ENCODE data around the gene DSC3. TPM values are rescaled to one million over a fixed set of nuclear protein-coding genes. Genes with fewer than 3 reads are reported as not detected.

The DSC3 gene
- total RNA-seq, 1 experiment from 2014 or later: 0.61 TPM

DNA sequence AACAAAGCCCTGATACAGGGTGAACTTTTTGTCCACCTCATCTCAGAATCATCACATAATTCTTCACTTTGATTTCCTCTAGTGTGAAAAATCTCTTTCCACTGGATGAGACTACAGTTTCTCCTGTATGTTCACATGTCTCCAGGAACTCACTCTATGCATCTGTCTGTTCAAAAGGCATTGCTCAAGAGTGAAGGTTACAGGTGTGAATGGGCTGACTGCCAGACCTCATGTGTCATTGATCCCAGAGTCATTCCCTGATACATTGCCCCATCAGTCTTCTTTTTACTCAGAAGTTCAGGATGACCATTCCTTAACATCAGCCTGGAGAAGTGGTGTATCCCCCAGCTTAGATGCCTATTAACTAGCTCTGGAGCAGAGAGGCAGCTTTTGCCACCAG is 4.4 kb upstream of the DSC3 start:
- TF ChIP-seq CTCF (conservative IDR thresholded peaks at IDR 0.05): no peak
- Histone ChIP-seq H3K9ac (ENCODE audit: extremely low read depth, insufficient read length, low read length) (no peak overlapping the region), H2BK5ac (ENCODE audit: insufficient read length, low read length) (no peak overlapping the region), H3K23me2 (ENCODE audit: insufficient read length, low read depth, low read length, poor library complexity, severe bottlenecking) (peaks cover 11% of the 10 kb centered on the region), H3K4ac (ENCODE audit: low read depth, low read length) (no peak overlapping the region), H4K5ac (ENCODE audit: insufficient read length, low read depth, low read length) (no peak overlapping the region), H3K27ac (ENCODE audit: insufficient read length, low read depth, low read length) (no peak overlapping the region), H3K18ac (ENCODE audit: insufficient read length, low read depth, low read length) (no peak overlapping the region), H4K8ac (replicated peaks; ENCODE audit: insufficient read length, low read depth, low read length) (no peak overlapping the region), H4K91ac (ENCODE audit: insufficient read length, low read depth, low read length) (no peak overlapping the region), H3K79me2 (ENCODE audit: insufficient read depth, low read length) (no peaks in the 10 kb centered on the region), H3K4me2 (ENCODE audit: insufficient read depth, insufficient read length, low read length) (no peak overlapping the region), H3K79me1 (ENCODE audit: insufficient read depth, low read depth, low read length, poor library complexity, severe bottlenecking) (no peaks in the 10 kb centered on the region), H2BK120ac (ENCODE audit: low read depth, low read length, poor library complexity, severe bottlenecking) (no peak overlapping the region), H2BK15ac (ENCODE audit: low read depth, low read length) (no peak overlapping the region), H3K56ac (ENCODE audit: insufficient read length, low read depth, low read length) (no peak overlapping the region), H3T11ph (ENCODE audit: low read length) (no peak overlapping the region), H2AK5ac (ENCODE audit: insufficient read length, low read length) (no peak overlapping the region), H3K23ac (ENCODE audit: insufficient read length, low read depth, low read length) (no peak overlapping the region), H4K20me1 (ENCODE audit: control insufficient read depth, insufficient read depth, insufficient read length) (no peaks in the 10 kb centered on the region), H3K9me3 (ENCODE audit: control insufficient read depth, low read depth, low read length) (no peaks in the 10 kb centered on the region), H2AFZ (ENCODE audit: low read length) (no peak overlapping the region), H3K4me1 (ENCODE audit: insufficient read depth, low read length) (peaks cover 3% of the 10 kb centered on the region; the same call in 1 of the 2 replicates), H3K14ac (ENCODE audit: insufficient read depth, low read length) (no peak overlapping the region), H2BK12ac (ENCODE audit: insufficient read length, low read depth, low read length) (no peak overlapping the region), H3K27me3 (ENCODE audit: insufficient read depth, low read length) (peaks cover 21% of the 10 kb centered on the region), H2BK20ac (ENCODE audit: low read depth, low read length, poor library complexity, severe bottlenecking) (no peak overlapping the region)
- Mint-ChIP-seq H3K36me3 (ENCODE audit: insufficient read depth in 1 of 3, low read depth in 3 of 3) (no peaks in the 10 kb centered on the region; a peak in 1 of 7 replicates), H3K27ac (no peak overlapping the region), H3K27me3 (ENCODE audit: low read depth) (peaks cover 59% of the 10 kb centered on the region), H3K4me1 (peaks cover 9 to 12% of the 10 kb centered on the region in 2 experiments), H3K4me3 (no peak overlapping the region), H3K9me3 (peaks cover 0 to 2% of the 10 kb centered on the region in 2 experiments; a peak in 2 of 5 replicates)
- no peak for DNase-seq

Measured in H9 (cell line).